Measurements from ENCODE around the gene RIN3. TPM values are rescaled to one million over a fixed set of nuclear protein-coding genes. Genes with fewer than 3 reads are reported as not detected.

RIN3 gene
- total RNA-seq, 1 donor from 2014 or later: 28.0 TPM

DNA sequence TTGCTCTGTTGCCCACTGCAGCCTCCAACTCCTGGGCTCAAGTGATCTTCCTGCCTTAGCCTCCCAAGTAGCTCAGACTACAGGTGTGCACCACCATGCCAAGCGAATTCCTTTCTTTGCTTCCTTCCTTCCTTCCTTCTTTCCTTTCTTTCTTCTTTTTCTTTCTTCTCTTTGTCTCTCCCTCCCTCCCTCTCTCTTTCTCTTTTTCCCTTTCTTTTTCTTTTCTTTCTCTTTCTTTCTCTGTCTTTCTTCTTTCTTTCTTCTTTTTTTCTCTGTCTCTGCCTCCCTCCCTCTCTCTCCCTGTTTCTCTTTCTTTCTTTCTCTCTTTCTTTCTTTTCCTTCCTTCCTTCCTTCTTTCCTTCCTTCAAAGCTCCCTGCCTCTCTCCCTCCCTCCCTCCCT is 182.0 kb downstream of the RIN3 start:
- H3K9me3 Mint-ChIP-seq (ENCODE audit: unreplicated experiment): peaks cover 1% of the 10 kb centered on the region
- peaks cover 19% of the 10 kb centered on the region for H3K27me3 ChIP-seq (ENCODE audit: insufficient read depth, low read length)
- FAIRE-seq: no peak

DNA sequence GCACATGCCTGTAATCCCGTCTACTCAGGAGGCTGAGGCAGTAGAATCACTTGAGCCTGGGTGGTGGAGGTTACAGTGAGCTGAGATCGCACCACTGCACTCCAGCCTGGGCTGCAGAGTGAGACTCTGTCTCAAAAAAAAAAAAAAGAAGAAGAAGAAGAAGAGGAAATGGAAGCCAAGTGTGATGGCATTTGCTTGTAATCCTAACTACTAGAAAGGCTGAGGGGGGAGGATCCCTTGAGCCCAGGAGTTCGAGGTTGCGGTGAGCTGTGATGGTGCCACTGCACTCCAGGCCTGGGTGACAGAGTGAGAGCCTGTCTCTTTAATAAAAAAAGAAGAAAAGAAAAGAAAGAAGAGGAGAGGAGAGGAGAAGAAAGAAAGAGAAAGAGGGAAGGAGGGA is 182.8 kb downstream of the RIN3 start:
- no peak for FAIRE-seq
- Histone ChIP-seq H3K4me1 (ENCODE audit: insufficient read depth, low read length) (no peaks in the 10 kb centered on the region), H3K27ac (ENCODE audit: low read depth, low read length) (no peak overlapping the region), H3K36me3 (ENCODE audit: insufficient read depth, low read length) (no peaks in the 10 kb centered on the region), H3K27me3 (ENCODE audit: insufficient read depth, low read length) (peaks cover 19% of the 10 kb centered on the region), H3K4me2 (ENCODE audit: low read length) (no peak overlapping the region), H3K9me3 (ENCODE audit: insufficient read depth, low read depth, low read length) (no peaks in the 10 kb centered on the region), H4K20me1 (ENCODE audit: insufficient read depth, low read length) (peaks cover 4% of the 10 kb centered on the region), H2AFZ (ENCODE audit: low read depth, low read length) (no peak overlapping the region), H3K9ac (ENCODE audit: low read length) (no peak overlapping the region), H3K79me2 (ENCODE audit: insufficient read depth, low read length) (no peaks in the 10 kb centered on the region), H3K4me3 (ENCODE audit: insufficient read depth, low read depth, low read length) (no peak overlapping the region)
- peaks cover 1% of the 10 kb centered on the region for H3K9me3 Mint-ChIP-seq (ENCODE audit: unreplicated experiment)
- no peak for DNase-seq (ENCODE audit: low read depth)
- TF ChIP-seq EZH2 (IDR thresholded peaks at IDR 0.05; ENCODE audit: insufficient read depth, low read length): no peak
- TF ChIP-seq, protein P1, sequence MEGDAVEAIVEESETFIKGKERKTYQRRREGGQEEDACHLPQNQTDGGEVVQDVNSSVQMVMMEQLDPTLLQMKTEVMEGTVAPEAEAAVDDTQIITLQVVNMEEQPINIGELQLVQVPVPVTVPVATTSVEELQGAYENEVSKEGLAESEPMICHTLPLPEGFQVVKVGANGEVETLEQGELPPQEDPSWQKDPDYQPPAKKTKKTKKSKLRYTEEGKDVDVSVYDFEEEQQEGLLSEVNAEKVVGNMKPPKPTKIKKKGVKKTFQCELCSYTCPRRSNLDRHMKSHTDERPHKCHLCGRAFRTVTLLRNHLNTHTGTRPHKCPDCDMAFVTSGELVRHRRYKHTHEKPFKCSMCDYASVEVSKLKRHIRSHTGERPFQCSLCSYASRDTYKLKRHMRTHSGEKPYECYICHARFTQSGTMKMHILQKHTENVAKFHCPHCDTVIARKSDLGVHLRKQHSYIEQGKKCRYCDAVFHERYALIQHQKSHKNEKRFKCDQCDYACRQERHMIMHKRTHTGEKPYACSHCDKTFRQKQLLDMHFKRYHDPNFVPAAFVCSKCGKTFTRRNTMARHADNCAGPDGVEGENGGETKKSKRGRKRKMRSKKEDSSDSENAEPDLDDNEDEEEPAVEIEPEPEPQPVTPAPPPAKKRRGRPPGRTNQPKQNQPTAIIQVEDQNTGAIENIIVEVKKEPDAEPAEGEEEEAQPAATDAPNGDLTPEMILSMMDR (IDR thresholded peaks at IDR 0.05; ENCODE audit: insufficient read depth, low read depth, low read length): no peak
- no peak overlapping the region for H3K4me3 Mint-ChIP-seq (ENCODE audit: unreplicated experiment)
- no peak overlapping the region for H3K27ac Mint-ChIP-seq (ENCODE audit: unreplicated experiment)
- peaks cover 20% of the 10 kb centered on the region for H3K4me1 Mint-ChIP-seq (ENCODE audit: low read depth, unreplicated experiment)
- H3K36me3 Mint-ChIP-seq (ENCODE audit: low read depth, unreplicated experiment): peaks cover 1% of the 10 kb centered on the region
- H3K27me3 Mint-ChIP-seq (ENCODE audit: low read depth, unreplicated experiment): peaks cover 11% of the 10 kb centered on the region

More for the DNA sequence above, 182.0 kb downstream of the RIN3 start:
- Histone ChIP-seq H3K9ac (ENCODE audit: low read length) (no peak overlapping the region), H3K9me3 (ENCODE audit: insufficient read depth, low read depth, low read length) (no peaks in the 10 kb centered on the region), H2AFZ (ENCODE audit: low read depth, low read length) (no peak overlapping the region), H3K27ac (ENCODE audit: low read depth, low read length) (no peak overlapping the region), H3K79me2 (ENCODE audit: insufficient read depth, low read length) (no peaks in the 10 kb centered on the region), H4K20me1 (ENCODE audit: insufficient read depth, low read length) (peaks cover 4% of the 10 kb centered on the region), H3K4me3 (ENCODE audit: insufficient read depth, low read depth, low read length) (no peak overlapping the region), H3K4me2 (ENCODE audit: low read length) (no peak overlapping the region), H3K36me3 (ENCODE audit: insufficient read depth, low read length) (no peaks in the 10 kb centered on the region), H3K4me1 (ENCODE audit: insufficient read depth, low read length) (no peaks in the 10 kb centered on the region)
- H3K27me3 Mint-ChIP-seq (ENCODE audit: low read depth, unreplicated experiment): peaks cover 9% of the 10 kb centered on the region
- peaks cover 20% of the 10 kb centered on the region for H3K4me1 Mint-ChIP-seq (ENCODE audit: low read depth, unreplicated experiment)
- H3K4me3 Mint-ChIP-seq (ENCODE audit: unreplicated experiment): no peak overlapping the region
- DNase-seq (ENCODE audit: low read depth): no peak
- TF ChIP-seq EZH2 (IDR thresholded peaks at IDR 0.05; ENCODE audit: insufficient read depth, low read length): no peak
- TF ChIP-seq, protein P1 (IDR thresholded peaks at IDR 0.05; ENCODE audit: insufficient read depth, low read depth, low read length): no peak
- H3K27ac Mint-ChIP-seq (ENCODE audit: unreplicated experiment): no peak overlapping the region
- peaks cover under 1% of the 10 kb centered on the region for H3K36me3 Mint-ChIP-seq (ENCODE audit: low read depth, unreplicated experiment)

DNA sequence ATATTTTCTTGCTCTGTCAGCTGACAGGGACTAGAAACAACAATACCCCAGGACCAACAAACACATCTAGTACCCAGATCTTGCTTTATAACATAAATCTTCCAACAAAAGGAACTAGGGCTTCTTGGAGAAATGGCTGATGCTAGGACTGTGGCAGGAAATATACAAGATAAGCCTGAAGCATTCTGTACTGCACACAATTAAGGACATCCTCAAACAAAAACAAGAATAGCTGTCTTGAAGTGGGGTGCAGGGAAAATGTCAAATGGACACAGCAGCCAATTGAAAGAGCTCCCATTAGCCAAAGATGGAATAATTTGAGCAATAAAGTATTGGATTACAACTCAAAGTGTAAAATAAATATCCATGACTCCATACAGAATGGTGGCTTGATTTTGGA is 184.8 kb downstream of the RIN3 start:
- no peaks in the 10 kb centered on the region for H3K36me3 ChIP-seq (ENCODE audit: insufficient read depth, low read length)
- no peak overlapping the region for H3K4me2 ChIP-seq (ENCODE audit: low read length)
- no peaks in the 10 kb centered on the region for H3K4me1 ChIP-seq (ENCODE audit: insufficient read depth, low read length)
- FAIRE-seq (no peak), DNase-seq (ENCODE audit: low read depth) (no peak)
- no peaks in the 10 kb centered on the region for H4K20me1 ChIP-seq (ENCODE audit: insufficient read depth, low read length)
- no peak overlapping the region for H3K27ac Mint-ChIP-seq (ENCODE audit: unreplicated experiment)
- H2AFZ ChIP-seq (ENCODE audit: low read depth, low read length): no peak overlapping the region
- peaks cover 19% of the 10 kb centered on the region for H3K27me3 ChIP-seq (ENCODE audit: insufficient read depth, low read length)
- no peak overlapping the region for H3K4me3 ChIP-seq (ENCODE audit: insufficient read depth, low read depth, low read length)
- no peaks in the 10 kb centered on the region for H3K9me3 ChIP-seq (ENCODE audit: insufficient read depth, low read depth, low read length)
- H3K27me3 Mint-ChIP-seq (ENCODE audit: low read depth, unreplicated experiment): peaks cover 11% of the 10 kb centered on the region
- H3K27ac ChIP-seq (ENCODE audit: low read depth, low read length): no peak overlapping the region
- peaks cover 12% of the 10 kb centered on the region for H3K4me1 Mint-ChIP-seq (ENCODE audit: low read depth, unreplicated experiment)
- no peaks in the 10 kb centered on the region for H3K79me2 ChIP-seq (ENCODE audit: insufficient read depth, low read length)
- H3K9me3 Mint-ChIP-seq (ENCODE audit: unreplicated experiment): peaks cover 1% of the 10 kb centered on the region
- H3K9ac ChIP-seq (ENCODE audit: low read length): no peak overlapping the region
- peaks cover 6% of the 10 kb centered on the region for H3K36me3 Mint-ChIP-seq (ENCODE audit: low read depth, unreplicated experiment)
- TF ChIP-seq EZH2 (IDR thresholded peaks at IDR 0.05; ENCODE audit: insufficient read depth, low read length): no peak
- TF ChIP-seq, protein P1 (IDR thresholded peaks at IDR 0.05; ENCODE audit: insufficient read depth, low read depth, low read length): no peak
- no peak overlapping the region for H3K4me3 Mint-ChIP-seq (ENCODE audit: unreplicated experiment)

Measured in astrocyte (in vitro differentiated cells and primary cell).